A549 (cell line): Measurements from ENCODE around the gene BICC1. TPM values are rescaled to one million over a fixed set of nuclear protein-coding genes. Genes with fewer than 3 reads are reported as not detected.

Experiments used
- ATAC-seq, 2 experiments: fragments of 200-7000 bp in 1 of 2; fragments of >200 bp in 1 of 2; cut with Nextera tagmentation in 1 of 2; cut with Tn5 transposase in 1 of 2; 3 replicates each; pipeline versions ENCODE4 v1.8.0 to v1.9.1; 2018 to 2020; ENCODE audit warnings: mild to moderate bottlenecking in 1 of 2, moderate library complexity in 1 of 2
- CTCF ChIA-PET: fragments of 300-600 bp; sonication (Branson Sonifier 250); formaldehyde crosslinking; extraction: SDS; loops from one replicate; lab custom pipeline; 2021; ENCODE audit warnings: antibody characterized with exemption, inconsistent platforms; lab: Yijun Ruan, JAX
- POLR2A ChIA-PET: fragments of 350-600 bp; formaldehyde crosslinking; extraction: SDS; loops from one replicate; lab custom pipeline; 2021; ENCODE audit warnings: antibody characterized with exemption, inconsistent platforms; lab: Yijun Ruan, JAX
- DNase-seq, 2 experiments: peaks; one replicate each; pipeline versions ENCODE4 v3.0.0 to v3.0.0-alpha.2; 2011 to 2016; ENCODE audit warnings: low read depth in 1 of 2, low spot score in 1 of 2
- FAIRE-seq: peaks from 2 replicates; lab custom pipeline; 2011; peaks lifted over from hg19 to GRCh38; lab: Jason Lieb, UNC
- H3K27ac ChIP-seq, 2 experiments: fragments of >200 bp; sonication (Bioruptor Twin); formaldehyde crosslinking; 3 replicates each; pipeline ENCODE4 v1.5.1; 2016 to 2017
- H3K4me1 ChIP-seq: fragments of >200 bp; sonication (Bioruptor Twin); formaldehyde crosslinking; 3 replicates; pipeline ENCODE4 v1.6.1; 2016
- H3K4me2 ChIP-seq: fragments of >200 bp; sonication (Bioruptor Twin); formaldehyde crosslinking; 3 replicates; pipeline ENCODE4 v1.6.1; 2016
- H3K4me3 ChIP-seq: fragments of >200 bp; sonication (Bioruptor Twin); formaldehyde crosslinking; 3 replicates; pipeline ENCODE4 v1.5.1; 2016
- H3K9me3 ChIP-seq: fragments of >200 bp; sonication (Bioruptor Twin); formaldehyde crosslinking; 3 replicates; pipeline ENCODE4 v1.6.1; 2016
- ATOH8 ChIP-seq: fragments of 250-450 bp; sonication (Bioruptor Pico); IDR thresholded peaks from 2 replicates; pipeline ENCODE4 v1.5.0; 2020; ENCODE audit warnings: low read depth, mild to moderate bottlenecking, moderate library complexity
- CEBPB ChIP-seq, 2 experiments: fragments of >200 bp in 1 of 2; sonication (Bioruptor Twin) in 1 of 2; formaldehyde crosslinking in 1 of 2; IDR thresholded peaks; 2 replicates each; pipeline ENCODE4 v1.6.1; 2012 to 2016
- EP300 ChIP-seq, 2 experiments: fragments of >200 bp; sonication (Bioruptor Twin); formaldehyde crosslinking; IDR thresholded peaks; 2 replicates in 1 of 2; 3 replicates in 1 of 2; pipeline ENCODE4 v1.6.1; 2016 to 2017
- FOSB ChIP-seq: fragments of 250-450 bp; sonication (Bioruptor Pico); IDR thresholded peaks from 2 replicates; pipeline ENCODE4 v1.5.0; 2020; ENCODE audit warnings: mild to moderate bottlenecking, moderate library complexity
- FOSL2 ChIP-seq, 2 experiments: fragments of 450-650 bp in 1 of 2; fragments of >200 bp in 1 of 2; sonication (Bioruptor Twin) in 1 of 2; formaldehyde crosslinking; IDR thresholded peaks; 2 replicates each; pipeline versions ENCODE4 v1.5.0 to v1.6.1; 2016 to 2020; ENCODE audit warnings: mild to moderate bottlenecking in 1 of 2, moderate library complexity in 1 of 2
- FOXS1 ChIP-seq: fragments of 250-450 bp; sonication (Bioruptor Pico); IDR thresholded peaks from 2 replicates; pipeline ENCODE4 v1.5.0; 2020; ENCODE audit warnings: mild to moderate bottlenecking, moderate library complexity
- GATA3 ChIP-seq: IDR thresholded peaks from 2 replicates; pipeline ENCODE4 v1.6.1; 2012; ENCODE audit warnings: borderline replicate concordance
- HMGXB4 ChIP-seq: fragments of 250-450 bp; sonication (Bioruptor Pico); IDR thresholded peaks from 2 replicates; pipeline ENCODE4 v1.5.0; 2021; ENCODE audit warnings: mild to moderate bottlenecking, moderate library complexity, borderline replicate concordance
- HOXB13 ChIP-seq: fragments of 250-450 bp; sonication (Bioruptor Pico); IDR thresholded peaks from 2 replicates; pipeline ENCODE4 v1.5.0; 2020; ENCODE audit warnings: low read depth, mild to moderate bottlenecking, moderate library complexity
- HOXB5 ChIP-seq: fragments of 250-450 bp; sonication (Bioruptor Pico); IDR thresholded peaks from 2 replicates; pipeline ENCODE4 v1.5.0; 2020; ENCODE audit warnings: mild to moderate bottlenecking, moderate library complexity
- JUN ChIP-seq, 2 experiments: fragments of >200 bp; sonication (Bioruptor Twin); formaldehyde crosslinking; IDR thresholded peaks; 2 replicates in 1 of 2; 3 replicates in 1 of 2; pipeline ENCODE4 v1.6.1; 2016 to 2017
- JUNB ChIP-seq: fragments of >200 bp; sonication (Bioruptor Twin); formaldehyde crosslinking; IDR thresholded peaks from 2 replicates; pipeline ENCODE4 v1.6.1; 2016
- MYC ChIP-seq: IDR thresholded peaks from 2 replicates; pipeline ENCODE4 v1.6.1; 2012; ENCODE audit warnings: mild to moderate bottlenecking, inconsistent platforms, low read length, improper control_type of control experiment, borderline replicate concordance
- PHF8 ChIP-seq: fragments of 200-600 bp; sonication (generic); IDR thresholded peaks from 2 replicates; pipeline ENCODE4 v1.6.1; 2016; ENCODE audit warnings: low read depth, mild to moderate bottlenecking, antibody characterized with exemption, moderate library complexity, borderline replicate concordance
- POLR2A ChIP-seq: IDR thresholded peaks from 2 replicates; pipeline ENCODE4 v1.6.1; 2012; ENCODE audit warnings: mild to moderate bottlenecking, low read length
- POLR2AphosphoS2 ChIP-seq: conservative IDR thresholded peaks from 2 replicates; pipeline ENCODE4 v1.6.1; 2012; ENCODE audit warnings: low read length, improper control_type of control experiment, inconsistent platforms
- RAD21 ChIP-seq, 2 experiments: fragments of >200 bp in 1 of 2; sonication (Bioruptor Twin) in 1 of 2; formaldehyde crosslinking in 1 of 2; IDR thresholded peaks in 1 of 2; conservative IDR thresholded peaks in 1 of 2; 2 replicates in 1 of 2; 3 replicates in 1 of 2; pipeline ENCODE4 v1.6.1; 2012 to 2018; ENCODE audit warnings: inconsistent platforms in 1 of 2
- RCOR1 ChIP-seq: fragments of 150-350 bp; IDR thresholded peaks from 2 replicates; pipeline ENCODE4 v1.6.1; 2014; ENCODE audit warnings: antibody characterized with exemption, low read length, low read depth
- RNF2 ChIP-seq: fragments of 200-600 bp; sonication (generic); IDR thresholded peaks from 2 replicates; pipeline ENCODE4 v1.6.1; 2016; ENCODE audit warnings: low read depth, mild to moderate bottlenecking, antibody characterized with exemption, moderate library complexity, borderline replicate concordance
- SMC3 ChIP-seq: fragments of >200 bp; sonication (Bioruptor Twin); formaldehyde crosslinking; IDR thresholded peaks from 3 replicates; pipeline ENCODE4 v1.6.1; 2018; ENCODE audit warnings: inconsistent platforms
- SREBF2 ChIP-seq: fragments of 450-650 bp; IDR thresholded peaks from 2 replicates; pipeline ENCODE4 v1.6.1; 2014; ENCODE audit warnings: mild to moderate bottlenecking, moderate library complexity
- ZNF302 ChIP-seq: fragments of 250-450 bp; sonication (Bioruptor Pico); IDR thresholded peaks from 2 replicates; pipeline ENCODE4 v1.9.0; 2021; ENCODE audit warnings: inconsistent platforms, mild to moderate bottlenecking, moderate library complexity
- WGBS: methylation state at CpG from one replicate; pipeline ENCODE4 v1.1.6; 2017; ENCODE audit errors: missing lambda C conversion rate; 5-methylcytosine and 5-hydroxymethylcytosine counted together
- polyA plus RNA-seq, 4 experiments: library from polyadenylated mRNA; depleted of rRNA in 3 of 4; stranded (reverse); fragments of >200 nt; fragmentation: RNase III in 1 of 4; extraction: RNeasy Plus Mini Kit Qiagen cat#74134 plus additional on column Dnase treatment in 1 of 4; gene quantifications; 2 replicates in 3 of 4; 3 replicates in 1 of 4; pipeline ENCODE4 v1.2.3, GENCODE V29; 2011 to 2017
- TF ChIP-seq, protein P1 (sequence below): IDR thresholded peaks from 2 replicates; pipeline ENCODE4 v1.6.1; 2012
- TF ChIP-seq, protein P2 (sequence below): fragments of >200 bp; sonication (Bioruptor Twin); formaldehyde crosslinking; IDR thresholded peaks from 3 replicates; pipeline ENCODE4 v1.6.1; 2016
- TF ChIP-seq, protein P3 (sequence below): fragments of >200 bp; sonication (Bioruptor Twin); formaldehyde crosslinking; IDR thresholded peaks from 3 replicates; pipeline ENCODE4 v1.5.1; 2016
- TF ChIP-seq, protein P4 (sequence below): IDR thresholded peaks from 2 replicates; pipeline ENCODE4 v1.6.1; 2012

The BICC1 gene
- polyA plus RNA-seq, 2 of the 4 experiments (the other 2 are of a cell fraction), result 36.9 to 56.8 TPM

GRCh38 chr10:58641095-58641531 lies 128.4 kb downstream of the BICC1 start:
- FAIRE-seq, result peak; percentile 96
- H3K4me3 ChIP-seq, result no peak overlapping the region; the same call in 2 of the 3 replicates
- DNase-seq, result peak; percentile 65 to 94
- WGBS, result 0% methylated on average over 5 of the region's 5 CpGs
- H3K27ac ChIP-seq, result peak overlapping the region; percentile 83 to 90
- peak overlapping the region; percentile 72 for H3K4me2 ChIP-seq
- TF ChIP-seq JUNB (peak; percentile 73), FOXS1 (no peak), HOXB5 (CRISPR knock-in tag) (peak; percentile 83), FOSL2 (IDR thresholded peaks at IDR 0.05) (peak; percentile 29; the same call in 1 of the 2 replicates), FOSL2 (CRISPR knock-in tag; IDR thresholded peaks at IDR 0.05) (peak; percentile 58), MYC (no peak), SMC3 (peak; percentile 86), FOSB (CRISPR knock-in tag) (no peak), GATA3 (peak; percentile 92), POLR2A (no peak), CEBPB (IDR thresholded peaks at IDR 0.05) (peak; percentile 74 to 80; a peak in 3 of 4 replicates), PHF8 (no peak), EP300 (IDR thresholded peaks at IDR 0.05) (peak; percentile 86 to 96; a peak in 4 of 5 replicates), HOXB13 (CRISPR knock-in tag) (peak; percentile 55; the same call in 1 of the 2 replicates), JUN (IDR thresholded peaks at IDR 0.05) (peak; percentile 81 to 85; a peak in 3 of 5 replicates), RAD21 (conservative IDR thresholded peaks at IDR 0.05 in 1 of 2, IDR thresholded peaks at IDR 0.05 in 1 of 2) (peak; percentile 84 to 87)
- TF ChIP-seq, protein P1, sequence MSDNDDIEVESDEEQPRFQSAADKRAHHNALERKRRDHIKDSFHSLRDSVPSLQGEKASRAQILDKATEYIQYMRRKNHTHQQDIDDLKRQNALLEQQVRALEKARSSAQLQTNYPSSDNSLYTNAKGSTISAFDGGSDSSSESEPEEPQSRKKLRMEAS, result peak; percentile 66
- TF ChIP-seq, protein P2, sequence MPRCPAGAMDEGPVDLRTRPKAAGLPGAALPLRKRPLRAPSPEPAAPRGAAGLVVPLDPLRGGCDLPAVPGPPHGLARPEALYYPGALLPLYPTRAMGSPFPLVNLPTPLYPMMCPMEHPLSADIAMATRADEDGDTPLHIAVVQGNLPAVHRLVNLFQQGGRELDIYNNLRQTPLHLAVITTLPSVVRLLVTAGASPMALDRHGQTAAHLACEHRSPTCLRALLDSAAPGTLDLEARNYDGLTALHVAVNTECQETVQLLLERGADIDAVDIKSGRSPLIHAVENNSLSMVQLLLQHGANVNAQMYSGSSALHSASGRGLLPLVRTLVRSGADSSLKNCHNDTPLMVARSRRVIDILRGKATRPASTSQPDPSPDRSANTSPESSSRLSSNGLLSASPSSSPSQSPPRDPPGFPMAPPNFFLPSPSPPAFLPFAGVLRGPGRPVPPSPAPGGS, result peak; percentile 64; the same call in 1 of the 3 replicates
- TF ChIP-seq, protein P3, sequence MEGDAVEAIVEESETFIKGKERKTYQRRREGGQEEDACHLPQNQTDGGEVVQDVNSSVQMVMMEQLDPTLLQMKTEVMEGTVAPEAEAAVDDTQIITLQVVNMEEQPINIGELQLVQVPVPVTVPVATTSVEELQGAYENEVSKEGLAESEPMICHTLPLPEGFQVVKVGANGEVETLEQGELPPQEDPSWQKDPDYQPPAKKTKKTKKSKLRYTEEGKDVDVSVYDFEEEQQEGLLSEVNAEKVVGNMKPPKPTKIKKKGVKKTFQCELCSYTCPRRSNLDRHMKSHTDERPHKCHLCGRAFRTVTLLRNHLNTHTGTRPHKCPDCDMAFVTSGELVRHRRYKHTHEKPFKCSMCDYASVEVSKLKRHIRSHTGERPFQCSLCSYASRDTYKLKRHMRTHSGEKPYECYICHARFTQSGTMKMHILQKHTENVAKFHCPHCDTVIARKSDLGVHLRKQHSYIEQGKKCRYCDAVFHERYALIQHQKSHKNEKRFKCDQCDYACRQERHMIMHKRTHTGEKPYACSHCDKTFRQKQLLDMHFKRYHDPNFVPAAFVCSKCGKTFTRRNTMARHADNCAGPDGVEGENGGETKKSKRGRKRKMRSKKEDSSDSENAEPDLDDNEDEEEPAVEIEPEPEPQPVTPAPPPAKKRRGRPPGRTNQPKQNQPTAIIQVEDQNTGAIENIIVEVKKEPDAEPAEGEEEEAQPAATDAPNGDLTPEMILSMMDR, result peak; percentile 78
- peaks cover 86% of the 10 kb centered on the region for H3K4me1 ChIP-seq
- ChIA-PET CTCF (interaction anchor here (0.6 to 5.9 kb wide), 36 partner anchors 9 to 342 kb away, joined by 3 to 50 read pairs (median 5); partner anchors contain the start of gene BICC1), POLR2A (interaction anchor here (0.6 to 4.8 kb wide), 9 partner anchors 20 to 255 kb away, joined by 3 to 34 read pairs (median 4); partner anchors contain the start of gene BICC1)
- ATAC-seq, result peak; percentile 76 to 87
- no peaks in the 10 kb centered on the region for H3K9me3 ChIP-seq

- CTCF ChIA-PET, result interaction anchor here (0.7 to 5.9 kb wide), 29 partner anchors 8 to 343 kb away, joined by 3 to 50 read pairs (median 5); partner anchors contain the start of gene BICC1
- Histone ChIP-seq H3K4me3 (no peak overlapping the region), H3K4me2 (peak overlapping the region; percentile 72), H3K4me1 (peaks cover 86% of the 10 kb centered on the region), H3K9me3 (no peaks in the 10 kb centered on the region), H3K27ac (peak overlapping the region; percentile 83 to 90)
- ATAC-seq (peak in 1 of 2 experiments; percentile 58; a peak in 3 of 6 replicates), DNase-seq (no peak), FAIRE-seq (peak; percentile 73)
- POLR2A ChIA-PET, result interaction anchor here (0.7 to 4.8 kb wide), 7 partner anchors 52 to 256 kb away, joined by 3 to 34 read pairs (median 4); partner anchors contain the start of gene BICC1
- 0% methylated on average over 2 of the region's 2 CpGs for WGBS
- TF ChIP-seq, protein P4, sequence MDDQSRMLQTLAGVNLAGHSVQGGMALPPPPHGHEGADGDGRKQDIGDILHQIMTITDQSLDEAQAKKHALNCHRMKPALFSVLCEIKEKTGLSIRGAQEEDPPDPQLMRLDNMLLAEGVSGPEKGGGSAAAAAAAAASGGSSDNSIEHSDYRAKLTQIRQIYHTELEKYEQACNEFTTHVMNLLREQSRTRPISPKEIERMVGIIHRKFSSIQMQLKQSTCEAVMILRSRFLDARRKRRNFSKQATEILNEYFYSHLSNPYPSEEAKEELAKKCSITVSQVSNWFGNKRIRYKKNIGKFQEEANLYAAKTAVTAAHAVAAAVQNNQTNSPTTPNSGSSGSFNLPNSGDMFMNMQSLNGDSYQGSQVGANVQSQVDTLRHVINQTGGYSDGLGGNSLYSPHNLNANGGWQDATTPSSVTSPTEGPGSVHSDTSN, result no peak
- TF ChIP-seq FOSL2 (IDR thresholded peaks at IDR 0.05) (peak; percentile 51), FOSL2 (CRISPR knock-in tag; IDR thresholded peaks at IDR 0.05) (peak; percentile 80), CEBPB (IDR thresholded peaks at IDR 0.05) (peak in 1 of 2 experiments; percentile 37; a peak in 1 of 4 replicates), GATA3 (peak; percentile 44; the same call in 1 of the 2 replicates), JUNB (peak; percentile 48; the same call in 1 of the 2 replicates), SREBF2 (no peak), RCOR1 (no peak), HMGXB4 (CRISPR knock-in tag) (no peak), RNF2 (no peak), POLR2AphosphoS2 (no peak), ATOH8 (CRISPR knock-in tag) (no peak), ZNF302 (CRISPR knock-in tag) (no peak), EP300 (IDR thresholded peaks at IDR 0.05) (peak in 1 of 2 experiments; percentile 44; a peak in 2 of 5 replicates)
Measured at GRCh38 chr10:58641708-58642107, 129.0 kb downstream of the BICC1 start.
